Esophagus squamous epithelium (tissue), 5 donors: Measurements from ENCODE around the gene ARL2. TPM values are rescaled to one million over a fixed set of nuclear protein-coding genes. Genes with fewer than 3 reads are reported as not detected.

Experiments
- DNase-seq: peaks from one replicate; lab custom pipeline; 2025; lab: John Stamatoyannopoulos, UW
- H3K27ac ChIP-seq, 4 donors: fragments of 200-600 bp; sonication (generic); one replicate each; pipeline ENCODE4 v1.5.1; 2016 to 2019; ENCODE audit warnings: mild to moderate bottlenecking in 1 of 4
- H3K27me3 ChIP-seq, 4 donors: fragments of 200-600 bp; sonication (generic); 1 replicate in 3 of 4; 2 replicates in 1 of 4; pipeline versions ENCODE4 v1.5.1 to v1.6.0; 2017 to 2021; ENCODE audit warnings: antibody characterized with exemption in 1 of 4
- H3K36me3 ChIP-seq, 3 donors: fragments of 200-600 bp; sonication (generic); one replicate each; pipeline ENCODE4 v1.5.1; 2016 to 2019
- H3K4me1 ChIP-seq, 3 donors: fragments of 200-600 bp; sonication (generic); one replicate each; pipeline ENCODE4 v1.5.1; 2017 to 2019
- H3K4me3 ChIP-seq, 4 donors: fragments of 200-600 bp; sonication (generic); 1 replicate in 3 of 4; 2 replicates in 1 of 4; pipeline ENCODE4 v1.5.1; 2016 to 2019; ENCODE audit warnings: mild to moderate bottlenecking in 2 of 4, moderate library complexity in 1 of 4
- H3K9me3 ChIP-seq, 3 donors: fragments of 200-600 bp; sonication (generic); one replicate each; pipeline ENCODE4 v1.5.1; 2016 to 2019
- POLR2A ChIP-seq, 4 donors: fragments of 450-650 bp; IDR thresholded peaks; one replicate each; pipeline ENCODE4 v1.6.1; 2017; ENCODE audit warnings: antibody characterized with exemption in 4 of 4, mild to moderate bottlenecking in 4 of 4, moderate library complexity in 3 of 4
- WGBS, 2 donors: methylation state at CpG; one replicate each; pipeline ENCODE4 v1.1.5; 2018; 5-methylcytosine and 5-hydroxymethylcytosine counted together
- intact Hi-C: fragments of 100-400 bp; cut with DNase I; formaldehyde crosslinking; loops from one replicate; pipeline ENCODE4 v1.15.0; 2022
- total RNA-seq, 4 donors: library from RNA; depleted of rRNA; stranded (reverse); fragments of >200 nt; gene quantifications; one replicate each; pipeline ENCODE4 v1.1.0, GENCODE V29; 2016
- TF ChIP-seq, protein P1 (sequence below), 6 experiments: fragments of 450-650 bp in 4 of 6; fragments of 200-600 bp in 2 of 6; sonication (generic) in 2 of 6; IDR thresholded peaks; one replicate each; pipeline ENCODE4 v1.5.1; 2016 to 2019; ENCODE audit warnings: antibody characterized with exemption in 6 of 6, mild to moderate bottlenecking in 4 of 6, moderate library complexity in 4 of 6
- donor health status: DM: yes; HTN: yes; CAD: no.

The ARL2 gene
- total RNA-seq, 4 donors from 2014 or later = 42.5 to 82.1 (median 65.0) TPM

DNA sequence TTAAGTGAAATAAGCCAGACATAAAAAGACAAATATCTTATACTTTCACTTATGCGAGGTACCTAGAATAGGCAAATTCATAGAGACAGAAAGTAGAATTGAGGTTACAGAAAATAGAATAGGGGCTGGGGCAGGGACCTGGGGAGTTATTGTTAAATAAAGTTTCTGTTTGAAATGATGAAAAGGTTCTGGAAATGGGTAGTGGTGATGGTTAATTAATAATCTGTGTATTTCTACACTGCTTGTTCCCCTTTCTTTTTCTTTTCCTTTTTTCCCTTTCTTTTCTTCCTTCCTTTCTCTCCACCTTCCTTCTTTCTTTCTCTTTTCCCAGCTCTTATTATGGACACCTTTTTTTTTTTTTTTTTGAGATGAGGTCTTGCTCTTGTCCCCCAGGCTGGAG lies 41.6 kb downstream of the ARL2 start:
- no peak for DNase-seq
- no peaks in the 10 kb centered on the region for H3K4me1 ChIP-seq
- intact Hi-C loops = no loop called here
- no peak overlapping the region for H3K27ac ChIP-seq
- no peak overlapping the region for H3K4me3 ChIP-seq
- peaks cover 0 to 11% (median 0%) of the 10 kb centered on the region in 4 donors for H3K27me3 ChIP-seq
- no peaks in the 10 kb centered on the region for H3K9me3 ChIP-seq
- no peak for TF ChIP-seq POLR2A (IDR thresholded peaks at IDR 0.05)
- TF ChIP-seq, protein P1, sequence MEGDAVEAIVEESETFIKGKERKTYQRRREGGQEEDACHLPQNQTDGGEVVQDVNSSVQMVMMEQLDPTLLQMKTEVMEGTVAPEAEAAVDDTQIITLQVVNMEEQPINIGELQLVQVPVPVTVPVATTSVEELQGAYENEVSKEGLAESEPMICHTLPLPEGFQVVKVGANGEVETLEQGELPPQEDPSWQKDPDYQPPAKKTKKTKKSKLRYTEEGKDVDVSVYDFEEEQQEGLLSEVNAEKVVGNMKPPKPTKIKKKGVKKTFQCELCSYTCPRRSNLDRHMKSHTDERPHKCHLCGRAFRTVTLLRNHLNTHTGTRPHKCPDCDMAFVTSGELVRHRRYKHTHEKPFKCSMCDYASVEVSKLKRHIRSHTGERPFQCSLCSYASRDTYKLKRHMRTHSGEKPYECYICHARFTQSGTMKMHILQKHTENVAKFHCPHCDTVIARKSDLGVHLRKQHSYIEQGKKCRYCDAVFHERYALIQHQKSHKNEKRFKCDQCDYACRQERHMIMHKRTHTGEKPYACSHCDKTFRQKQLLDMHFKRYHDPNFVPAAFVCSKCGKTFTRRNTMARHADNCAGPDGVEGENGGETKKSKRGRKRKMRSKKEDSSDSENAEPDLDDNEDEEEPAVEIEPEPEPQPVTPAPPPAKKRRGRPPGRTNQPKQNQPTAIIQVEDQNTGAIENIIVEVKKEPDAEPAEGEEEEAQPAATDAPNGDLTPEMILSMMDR (IDR thresholded peaks at IDR 0.05) = no peak
- 82 to 88% methylated on average over 1 of the region's 1 CpG for WGBS, 2 donors
- no peaks in the 10 kb centered on the region for H3K36me3 ChIP-seq

- intact Hi-C loops = no loop called here
- DNase-seq = no peak
- 83 to 89% methylated on average over 5 to 6 of the region's 6 CpGs for WGBS, 2 donors
- Histone ChIP-seq H3K27ac (no peak overlapping the region), H3K27me3 (peaks cover 0 to 11% (median 0%) of the 10 kb centered on the region in 4 donors), H3K9me3 (no peaks in the 10 kb centered on the region), H3K4me1 (no peaks in the 10 kb centered on the region), H3K36me3 (no peaks in the 10 kb centered on the region), H3K4me3 (no peak overlapping the region)
- TF ChIP-seq, protein P1 (IDR thresholded peaks at IDR 0.05) = no peak
- TF ChIP-seq POLR2A (IDR thresholded peaks at IDR 0.05) = no peak
Observed at GRCh38 chr11:65056999-65057398, 43.0 kb downstream of the ARL2 start.

DNA sequence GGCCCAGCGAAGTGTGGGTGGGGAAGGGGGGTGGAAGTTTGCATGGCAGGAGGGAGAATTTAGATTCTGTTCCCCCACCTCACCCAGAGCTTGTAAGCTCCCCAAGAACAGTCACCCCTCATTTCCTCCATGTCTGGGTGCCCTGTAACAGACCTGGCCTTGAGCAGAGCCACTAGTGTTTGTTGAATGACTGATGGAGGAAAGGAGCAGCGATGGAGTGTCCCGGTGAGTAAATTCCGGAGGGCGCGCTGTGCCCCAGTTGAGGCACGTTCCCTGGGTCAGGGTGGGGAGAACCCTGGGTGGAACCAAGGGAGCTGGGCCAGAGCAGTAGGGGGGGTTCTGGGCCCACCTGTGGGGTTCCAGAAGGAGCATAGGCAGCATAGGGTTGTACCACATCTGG lies 43.6 kb downstream of the ARL2 start:
- Histone ChIP-seq H3K36me3 (no peaks in the 10 kb centered on the region), H3K4me1 (no peaks in the 10 kb centered on the region), H3K4me3 (no peak overlapping the region), H3K27me3 (peaks cover 0 to 11% (median 0%) of the 10 kb centered on the region in 4 donors), H3K27ac (no peak overlapping the region), H3K9me3 (no peaks in the 10 kb centered on the region)
- WGBS, 2 donors = 90% methylated on average over 6 of the region's 7 CpGs; no CpG with 5 or more reads in 1 of the 2 donors
- TF ChIP-seq, protein P1 (IDR thresholded peaks at IDR 0.05) = no peak
- no peak for TF ChIP-seq POLR2A (IDR thresholded peaks at IDR 0.05)
- DNase-seq = no peak
- intact Hi-C loops = no loop called here

- no peak for DNase-seq
- no peak overlapping the region for H3K4me3 ChIP-seq
- TF ChIP-seq POLR2A (IDR thresholded peaks at IDR 0.05) = no peak
- TF ChIP-seq, protein P1 (IDR thresholded peaks at IDR 0.05) = no peak
- no peaks in the 10 kb centered on the region for H3K4me1 ChIP-seq
- no peaks in the 10 kb centered on the region for H3K9me3 ChIP-seq
- H3K27me3 ChIP-seq = peaks cover 0 to 10% (median 0%) of the 10 kb centered on the region in 4 donors
- intact Hi-C loops = no loop called here
- H3K27ac ChIP-seq = no peak overlapping the region
- no peaks in the 10 kb centered on the region for H3K36me3 ChIP-seq
- 60 to 95% methylated on average over 1 to 4 of the region's 13 CpGs for WGBS, 2 donors
Observed at GRCh38 chr11:65058012-65058411, 44.1 kb downstream of the ARL2 start.

DNA sequence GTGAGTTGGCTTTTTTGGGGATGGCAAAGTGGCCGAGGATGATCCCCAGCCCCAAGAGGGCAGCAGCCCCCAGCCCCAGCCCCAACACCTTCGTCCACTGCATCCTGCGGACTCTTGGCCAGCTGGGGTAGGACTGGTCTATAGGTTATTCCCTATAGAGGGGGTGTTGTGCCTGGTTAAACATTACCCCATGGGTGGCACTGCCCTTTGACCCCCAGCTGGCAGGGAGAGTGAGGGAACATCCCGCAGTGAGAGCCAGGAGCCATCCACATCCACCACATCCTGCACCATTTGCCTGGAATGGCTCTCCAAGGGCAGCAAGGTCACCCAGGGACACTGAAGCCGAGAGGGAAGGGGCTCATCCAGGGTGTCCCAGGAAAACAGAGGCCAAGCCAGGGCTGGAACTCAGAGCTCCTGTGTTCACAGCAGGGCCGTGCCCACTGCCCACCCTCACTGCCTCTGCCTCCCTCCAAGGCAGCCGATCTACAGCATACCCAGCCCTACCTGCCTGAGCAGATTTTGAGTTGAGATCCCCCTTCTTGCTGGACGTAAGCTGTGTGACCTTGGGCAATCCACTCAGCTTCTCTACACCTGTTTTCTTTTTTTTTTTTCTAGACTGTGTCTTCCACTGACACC lies 44.6 kb downstream of the ARL2 start, which contains the start of gene NAALADL1:
Gene NAALADL1 (minus strand): TSS at position 135 of the 636 bp plus-strand sequence. CDS start 32 bp downstream, at position 103.
- H3K4me3 ChIP-seq = no peak within 1 kb of the TSS
- H3K36me3 ChIP-seq = no peaks in the 10 kb centered on the region
- no peaks in the 10 kb centered on the region for H3K9me3 ChIP-seq
- TF ChIP-seq, protein P1 (IDR thresholded peaks at IDR 0.05) = no peak
- TF ChIP-seq POLR2A (IDR thresholded peaks at IDR 0.05) = no peak
- WGBS, 2 donors = 74 to 91% methylated on average over 3 of the region's 8 CpGs
- H3K4me1 ChIP-seq = no peaks in the 10 kb centered on the region
- intact Hi-C loops = no loop called here
- DNase-seq = no peak
- no peak within 1 kb of the TSS for H3K27ac ChIP-seq
- peaks cover 0 to 5% (median 0%) of the 10 kb centered on the region in 4 donors for H3K27me3 ChIP-seq
